Measurements from ENCODE around the gene CTSS. TPM values are rescaled to one million over a fixed set of nuclear protein-coding genes. Genes with fewer than 3 reads are reported as not detected.

CTSS gene
- total RNA-seq, 1 experiment from 2014 or later: 0.66 TPM

DNA sequence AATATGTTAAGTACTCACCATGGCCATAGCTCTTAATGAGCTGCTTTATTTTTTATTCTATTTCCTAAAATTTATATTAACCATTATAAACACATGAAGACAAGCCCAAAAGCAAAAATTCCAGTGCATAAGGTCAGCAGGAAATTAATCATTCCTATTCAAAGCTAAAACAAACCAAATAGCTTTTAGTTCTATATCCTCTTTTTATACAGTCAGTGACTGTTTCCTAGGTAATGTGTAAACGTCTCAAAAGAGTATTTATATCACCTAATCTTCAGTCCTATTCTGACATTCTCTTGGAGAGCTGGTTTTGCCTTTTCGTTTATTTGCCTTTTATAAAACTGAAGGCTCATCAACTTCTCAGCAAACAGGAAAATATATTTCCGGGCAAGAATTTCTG is 72.9 kb downstream of the CTSS start:
- POLR2A ChIA-PET: no interaction called here
- CTCF ChIA-PET: interaction anchor here (1.6 kb wide), 1 partner anchor 121 kb away, joined by 4 read pairs; no protein-coding TSS in a partner anchor
- Mint-ChIP-seq H3K9me3 (no peaks in the 10 kb centered on the region), H3K27ac (no peak overlapping the region), H3K27me3 (ENCODE audit: low read depth) (no peaks in the 10 kb centered on the region), H3K36me3 (peaks cover 54% of the 10 kb centered on the region), H3K4me3 (no peak overlapping the region), H3K4me1 (peaks cover 8% of the 10 kb centered on the region)
- ATAC-seq (no peak), DNase-seq (ENCODE audit: low spot score) (no peak)
- no peak for TF ChIP-seq CREM (CRISPR knock-in tag; IDR thresholded peaks at IDR 0.05)
- no peak for TF ChIP-seq TEAD1 (CRISPR knock-in tag; IDR thresholded peaks at IDR 0.05)
- TF ChIP-seq, protein P1, sequence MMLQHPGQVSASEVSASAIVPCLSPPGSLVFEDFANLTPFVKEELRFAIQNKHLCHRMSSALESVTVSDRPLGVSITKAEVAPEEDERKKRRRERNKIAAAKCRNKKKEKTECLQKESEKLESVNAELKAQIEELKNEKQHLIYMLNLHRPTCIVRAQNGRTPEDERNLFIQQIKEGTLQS (CRISPR knock-in tag; conservative IDR thresholded peaks at IDR 0.05): no peak
- no peak for TF ChIP-seq GRHL2 (CRISPR knock-in tag; IDR thresholded peaks at IDR 0.05; ENCODE audit: insufficient replicate concordance, severe bottlenecking)
- TF ChIP-seq ZNF532 (CRISPR knock-in tag; IDR thresholded peaks at IDR 0.05; ENCODE audit: borderline replicate concordance): no peak
- no peak for TF ChIP-seq IRF1 (CRISPR knock-in tag; IDR thresholded peaks at IDR 0.05)
- no peak for TF ChIP-seq RELA (CRISPR knock-in tag; IDR thresholded peaks at IDR 0.05; ENCODE audit: borderline replicate concordance)
- TF ChIP-seq ZNF138 (CRISPR knock-in tag; conservative IDR thresholded peaks at IDR 0.05): no peak
- TF ChIP-seq NFYB (CRISPR knock-in tag; conservative IDR thresholded peaks at IDR 0.05; ENCODE audit: low read depth): no peak
- no peak for TF ChIP-seq TCF7 (CRISPR knock-in tag; IDR thresholded peaks at IDR 0.05; ENCODE audit: low read depth)
- TF ChIP-seq USF1 (CRISPR knock-in tag; IDR thresholded peaks at IDR 0.05): no peak
- TF ChIP-seq STAT6 (CRISPR knock-in tag; conservative IDR thresholded peaks at IDR 0.05; ENCODE audit: low read depth): no peak
- no peak for TF ChIP-seq ETV6 (CRISPR knock-in tag; IDR thresholded peaks at IDR 0.05)
- no peak for TF ChIP-seq ZNF263 (CRISPR knock-in tag; IDR thresholded peaks at IDR 0.05; ENCODE audit: low read depth)
- no peak for TF ChIP-seq ZNF232 (CRISPR knock-in tag; IDR thresholded peaks at IDR 0.05)
- TF ChIP-seq CBFB (CRISPR knock-in tag; IDR thresholded peaks at IDR 0.05; ENCODE audit: low read depth): no peak

DNA sequence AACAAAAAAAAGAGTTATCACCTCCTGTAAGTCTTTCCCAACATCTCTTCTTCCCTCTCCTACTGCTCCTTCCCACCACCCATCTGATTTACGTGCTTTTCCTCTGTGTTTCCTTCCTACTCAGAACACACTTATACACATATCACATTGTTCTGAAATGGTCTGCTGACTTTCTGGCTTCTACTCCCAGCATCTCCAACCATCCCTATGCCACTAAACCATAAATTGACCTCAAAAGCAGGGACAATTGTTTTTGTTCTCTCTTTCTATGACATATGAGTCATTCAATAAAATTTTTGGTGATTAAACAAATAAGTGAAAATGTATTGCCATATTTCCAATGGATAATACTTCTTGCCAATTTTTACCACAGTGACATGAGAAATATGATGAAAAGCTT is 76.8 kb downstream of the CTSS start:
- no peak for ATAC-seq
- Mint-ChIP-seq H3K4me1 (peaks cover 8% of the 10 kb centered on the region), H3K4me3 (no peak overlapping the region), H3K27me3 (ENCODE audit: low read depth) (no peaks in the 10 kb centered on the region), H3K9me3 (no peaks in the 10 kb centered on the region), H3K27ac (peak overlapping the region; percentile 46; the same call in 1 of the 2 replicates), H3K36me3 (peaks cover 47% of the 10 kb centered on the region)
- DNase-seq (ENCODE audit: low spot score): no peak
- ChIA-PET CTCF (no interaction called here), POLR2A (interaction anchor here (0.6 kb wide), 1 partner anchor 233 kb away, joined by 3 read pairs; no protein-coding TSS in a partner anchor)
- TF ChIP-seq, protein P2, sequence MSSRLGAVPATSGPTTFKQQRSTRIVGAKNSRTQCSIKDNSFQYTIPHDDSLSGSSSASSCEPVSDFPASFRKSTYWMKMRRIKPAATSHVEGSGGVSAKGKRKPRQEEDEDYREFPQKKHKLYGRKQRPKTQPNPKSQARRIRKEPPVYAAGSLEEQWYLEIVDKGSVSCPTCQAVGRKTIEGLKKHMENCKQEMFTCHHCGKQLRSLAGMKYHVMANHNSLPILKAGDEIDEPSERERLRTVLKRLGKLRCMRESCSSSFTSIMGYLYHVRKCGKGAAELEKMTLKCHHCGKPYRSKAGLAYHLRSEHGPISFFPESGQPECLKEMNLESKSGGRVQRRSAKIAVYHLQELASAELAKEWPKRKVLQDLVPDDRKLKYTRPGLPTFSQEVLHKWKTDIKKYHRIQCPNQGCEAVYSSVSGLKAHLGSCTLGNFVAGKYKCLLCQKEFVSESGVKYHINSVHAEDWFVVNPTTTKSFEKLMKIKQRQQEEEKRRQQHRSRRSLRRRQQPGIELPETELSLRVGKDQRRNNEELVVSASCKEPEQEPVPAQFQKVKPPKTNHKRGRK (CRISPR knock-in tag; IDR thresholded peaks at IDR 0.05; ENCODE audit: borderline replicate concordance): no peak
- no peak for TF ChIP-seq STAT6 (CRISPR knock-in tag; conservative IDR thresholded peaks at IDR 0.05; ENCODE audit: low read depth)
- no peak for TF ChIP-seq ZNF263 (CRISPR knock-in tag; IDR thresholded peaks at IDR 0.05; ENCODE audit: low read depth)
- no peak for TF ChIP-seq ZNF396 (CRISPR knock-in tag; IDR thresholded peaks at IDR 0.05; ENCODE audit: borderline replicate concordance)
- TF ChIP-seq, protein P1 (CRISPR knock-in tag; conservative IDR thresholded peaks at IDR 0.05): no peak
- no peak for TF ChIP-seq TP53 (CRISPR knock-in tag; IDR thresholded peaks at IDR 0.05)
- TF ChIP-seq SMAD3 (CRISPR knock-in tag; IDR thresholded peaks at IDR 0.05; ENCODE audit: borderline replicate concordance): no peak
- no peak for TF ChIP-seq EMX1 (CRISPR knock-in tag; IDR thresholded peaks at IDR 0.05)
- TF ChIP-seq OVOL2 (CRISPR knock-in tag; IDR thresholded peaks at IDR 0.05; ENCODE audit: borderline replicate concordance): no peak

Measured in WTC11 (cell line).